Hepatocyte (in vitro differentiated cells): ENCODE results near the gene MACROD2.

ENCODE experiments used
- CTCF ChIP-seq: fragments of 200-600 bp; sonication (generic); IDR thresholded peaks from 2 replicates; pipeline ENCODE4 v1.5.1; 2016; ENCODE audit warnings: antibody characterized with exemption, mild to moderate bottlenecking; ENCODE audit not compliant: poor library complexity
- EZH2 ChIP-seq: fragments of 200-600 bp; sonication (generic); IDR thresholded peaks from 2 replicates; pipeline ENCODE4 v1.6.1; 2016; ENCODE audit warnings: antibody characterized with exemption, mild to moderate bottlenecking, borderline replicate concordance
- EZH2phosphoT487 ChIP-seq: fragments of 200-600 bp; sonication (generic); IDR thresholded peaks from one replicate; pipeline ENCODE4 v1.6.1; 2018; ENCODE audit warnings: antibody characterized with exemption, mild to moderate bottlenecking, low read depth, moderate library complexity; ENCODE audit not compliant: unreplicated experiment, severe bottlenecking

GRCh38 chr20:15387228-15387627 is 1391.9 kb downstream of the MACROD2 start:
- TF ChIP-seq CTCF (no peak), EZH2phosphoT487 (no peak), EZH2 (no peak)
